Measurements from ENCODE around the gene SIGLECL1. TPM values are rescaled to one million over a fixed set of nuclear protein-coding genes. Genes with fewer than 3 reads are reported as not detected.

Gene SIGLECL1
- total RNA-seq, 4 donors from 2014 or later, result not detected

- no peak overlapping the region for H3K27ac ChIP-seq
- 88 to 93% methylated on average over 3 to 7 of the region's 7 CpGs for WGBS, 2 donors
- H3K4me3 ChIP-seq (replicated peaks in 1 of 3), result no peak overlapping the region
- no peaks in the 10 kb centered on the region for H3K27me3 ChIP-seq
- H3K4me1 ChIP-seq, result no peaks in the 10 kb centered on the region
- DNase-seq, result no peak
- no peak for TF ChIP-seq POLR2A (IDR thresholded peaks at IDR 0.05)
- no peak for TF ChIP-seq CTCF (IDR thresholded peaks at IDR 0.05)
- intact Hi-C loops (cut with DNase I), result no loop called here
- H3K36me3 ChIP-seq, result no peaks in the 10 kb centered on the region
- H3K9me3 ChIP-seq, result no peaks in the 10 kb centered on the region
Measured at GRCh38 chr19:51240866-51241265, 10.0 kb upstream of the SIGLECL1 start.

- TF ChIP-seq CTCF (IDR thresholded peaks at IDR 0.05), result no peak
- TF ChIP-seq POLR2A (IDR thresholded peaks at IDR 0.05), result no peak
- intact Hi-C loops (cut with DNase I), result no loop called here
- no peaks in the 10 kb centered on the region for H3K36me3 ChIP-seq
- WGBS, 2 donors, result 78 to 86% methylated on average over 8 of the region's 8 CpGs
- no peak for DNase-seq
- H3K4me3 ChIP-seq (replicated peaks in 1 of 3), result no peak overlapping the region
- no peak overlapping the region for H3K27ac ChIP-seq
- no peaks in the 10 kb centered on the region for H3K4me1 ChIP-seq
- no peaks in the 10 kb centered on the region for H3K9me3 ChIP-seq
- no peaks in the 10 kb centered on the region for H3K27me3 ChIP-seq
Measured at GRCh38 chr19:51242881-51243630, 7.8 kb upstream of the SIGLECL1 start.

GRCh38 chr19:51246164-51246552 is 4.7 kb upstream of the SIGLECL1 start:
- Histone ChIP-seq H3K4me1 (no peaks in the 10 kb centered on the region), H3K36me3 (no peaks in the 10 kb centered on the region), H3K9me3 (no peaks in the 10 kb centered on the region), H3K27ac (no peak overlapping the region), H3K4me3 (replicated peaks in 1 of 3) (no peak overlapping the region), H3K27me3 (no peaks in the 10 kb centered on the region)
- intact Hi-C loops (cut with DNase I), result no loop called here
- WGBS, 2 donors, result 85 to 86% methylated on average over 5 of the region's 5 CpGs
- DNase-seq, result no peak
- TF ChIP-seq CTCF (IDR thresholded peaks at IDR 0.05) (no peak), POLR2A (IDR thresholded peaks at IDR 0.05) (no peak)

GRCh38 chr19:51247972-51248590 is 2.8 kb upstream of the SIGLECL1 start:
- DNase-seq, result no peak
- TF ChIP-seq POLR2A (IDR thresholded peaks at IDR 0.05) (no peak), CTCF (IDR thresholded peaks at IDR 0.05) (no peak)
- Histone ChIP-seq H3K36me3 (no peaks in the 10 kb centered on the region), H3K4me1 (no peaks in the 10 kb centered on the region), H3K27ac (no peak overlapping the region), H3K4me3 (replicated peaks in 1 of 3) (no peak overlapping the region), H3K9me3 (no peaks in the 10 kb centered on the region), H3K27me3 (no peaks in the 10 kb centered on the region)
- intact Hi-C loops (cut with DNase I), result no loop called here
- 73 to 82% methylated on average over 7 of the region's 7 CpGs for WGBS, 2 donors

GRCh38 chr19:51251468-51251820 is 564 bp downstream of the SIGLECL1 start:
- intact Hi-C loops (cut with DNase I), result no loop called here
- 84 to 93% methylated on average over 8 to 9 of the region's 9 CpGs for WGBS, 2 donors

More at GRCh38 chr19:51251468-51251820, 564 bp downstream of the SIGLECL1 start:
- Histone ChIP-seq H3K27me3 (no peaks in the 10 kb centered on the region), H3K36me3 (no peaks in the 10 kb centered on the region), H3K4me3 (replicated peaks in 1 of 3) (no peak overlapping the region), H3K27ac (no peak overlapping the region), H3K9me3 (no peaks in the 10 kb centered on the region), H3K4me1 (no peaks in the 10 kb centered on the region)
- no peak for DNase-seq
- TF ChIP-seq POLR2A (IDR thresholded peaks at IDR 0.05) (no peak), CTCF (IDR thresholded peaks at IDR 0.05) (no peak)

All from thyroid gland (tissue), 4 donors.